Measurements from ENCODE around the gene ATF6. TPM values are rescaled to one million over a fixed set of nuclear protein-coding genes. Genes with fewer than 3 reads are reported as not detected.

The ATF6 gene
- total and polyA plus RNA-seq, 4 donors = 10.0 to 22.5 (median 13.4) TPM

DNA sequence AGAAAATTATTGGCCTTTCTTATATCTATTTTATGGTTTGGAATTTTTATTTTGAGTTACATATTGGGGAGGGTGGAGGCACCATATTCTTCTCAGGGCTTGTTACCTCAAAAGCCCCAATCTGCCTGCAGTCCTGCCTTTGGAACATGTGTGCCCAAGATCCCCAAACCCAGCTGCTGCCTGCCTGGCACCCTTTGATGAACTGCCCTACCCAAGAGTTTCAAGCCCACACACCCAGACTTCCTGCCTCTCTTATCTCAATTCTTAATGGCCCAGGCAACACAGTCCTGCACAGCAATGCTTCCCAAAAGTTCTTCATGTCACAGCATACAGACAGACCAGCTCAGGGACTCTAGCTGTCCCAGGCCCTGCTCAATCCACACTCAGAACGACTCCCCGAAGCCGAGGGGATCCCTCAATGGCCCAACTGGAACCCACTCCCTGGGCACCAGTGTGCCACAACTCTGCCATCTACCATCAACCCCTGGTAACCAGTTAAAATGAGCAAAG lies 238.4 kb downstream of the ATF6 start:
- Histone ChIP-seq H3K4me1 (ENCODE audit: control insufficient read depth in 4 of 4, insufficient read depth in 4 of 4, low read length in 3 of 4) (no peaks in the 10 kb centered on the region), H3K9ac (ENCODE audit: low read depth in 1 of 2, low read length in 2 of 2) (no peak overlapping the region)
- 83% methylated on average over 3 of the region's 3 CpGs for WGBS

GRCh38 chr1:162006081-162006480 lies 240.0 kb downstream of the ATF6 start:
- Histone ChIP-seq H3K4me1 (ENCODE audit: control insufficient read depth in 4 of 4, insufficient read depth in 4 of 4, low read length in 3 of 4) (no peaks in the 10 kb centered on the region), H3K36me3 (ENCODE audit: control insufficient read depth in 4 of 4, insufficient read depth in 3 of 4, low read depth in 1 of 4, low read length in 3 of 4) (no peaks in the 10 kb centered on the region), H3K27me3 (ENCODE audit: control insufficient read depth in 4 of 4, insufficient read depth in 4 of 4, low read length in 3 of 4) (no peaks in the 10 kb centered on the region), H3K9ac (ENCODE audit: low read depth in 1 of 2, low read length in 2 of 2) (no peak overlapping the region), H3K27ac (ENCODE audit: low read depth in 1 of 2, low read length in 2 of 2) (no peak overlapping the region), H3K4me3 (ENCODE audit: low read depth in 1 of 3, low read length in 3 of 3) (no peak overlapping the region), H3K9me3 (ENCODE audit: control insufficient read depth in 4 of 4, low read length in 3 of 4) (no peaks in the 10 kb centered on the region)
- no peak for DNase-seq (ENCODE audit: low spot score)
- TF ChIP-seq HNF4G (IDR thresholded peaks at IDR 0.05) (no peak), RAD21 (IDR thresholded peaks at IDR 0.05) (no peak), NR2F2 (IDR thresholded peaks at IDR 0.05) (no peak), FOXA2 (IDR thresholded peaks at IDR 0.05) (no peak)
- TF ChIP-seq, protein P1, sequence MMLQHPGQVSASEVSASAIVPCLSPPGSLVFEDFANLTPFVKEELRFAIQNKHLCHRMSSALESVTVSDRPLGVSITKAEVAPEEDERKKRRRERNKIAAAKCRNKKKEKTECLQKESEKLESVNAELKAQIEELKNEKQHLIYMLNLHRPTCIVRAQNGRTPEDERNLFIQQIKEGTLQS (IDR thresholded peaks at IDR 0.05) = no peak
- WGBS = 87% methylated on average over 6 of the region's 6 CpGs

More for the DNA sequence above, 238.4 kb downstream of the ATF6 start:
- no peaks in the 10 kb centered on the region for H3K27me3 ChIP-seq (ENCODE audit: control insufficient read depth in 4 of 4, insufficient read depth in 4 of 4, low read length in 3 of 4)
- no peak overlapping the region for H3K4me3 ChIP-seq (ENCODE audit: low read depth in 1 of 3, low read length in 3 of 3)
- no peaks in the 10 kb centered on the region for H3K9me3 ChIP-seq (ENCODE audit: control insufficient read depth in 4 of 4, low read length in 3 of 4)
- TF ChIP-seq FOXA2 (IDR thresholded peaks at IDR 0.05) (no peak), HNF4A (conservative IDR thresholded peaks at IDR 0.05) (no peak), EGR1 (IDR thresholded peaks at IDR 0.05; ENCODE audit: low read depth in 2 of 2) (no peak), FOXA1 (IDR thresholded peaks at IDR 0.05) (no peak), RXRA (IDR thresholded peaks at IDR 0.05) (no peak), GABPA (IDR thresholded peaks at IDR 0.05 in 1 of 2, conservative IDR thresholded peaks at IDR 0.05 in 1 of 2) (no peak), NR2F2 (IDR thresholded peaks at IDR 0.05) (no peak), TAF1 (conservative IDR thresholded peaks at IDR 0.05) (no peak), JUND (IDR thresholded peaks at IDR 0.05) (no peak)
- TF ChIP-seq, protein P2, sequence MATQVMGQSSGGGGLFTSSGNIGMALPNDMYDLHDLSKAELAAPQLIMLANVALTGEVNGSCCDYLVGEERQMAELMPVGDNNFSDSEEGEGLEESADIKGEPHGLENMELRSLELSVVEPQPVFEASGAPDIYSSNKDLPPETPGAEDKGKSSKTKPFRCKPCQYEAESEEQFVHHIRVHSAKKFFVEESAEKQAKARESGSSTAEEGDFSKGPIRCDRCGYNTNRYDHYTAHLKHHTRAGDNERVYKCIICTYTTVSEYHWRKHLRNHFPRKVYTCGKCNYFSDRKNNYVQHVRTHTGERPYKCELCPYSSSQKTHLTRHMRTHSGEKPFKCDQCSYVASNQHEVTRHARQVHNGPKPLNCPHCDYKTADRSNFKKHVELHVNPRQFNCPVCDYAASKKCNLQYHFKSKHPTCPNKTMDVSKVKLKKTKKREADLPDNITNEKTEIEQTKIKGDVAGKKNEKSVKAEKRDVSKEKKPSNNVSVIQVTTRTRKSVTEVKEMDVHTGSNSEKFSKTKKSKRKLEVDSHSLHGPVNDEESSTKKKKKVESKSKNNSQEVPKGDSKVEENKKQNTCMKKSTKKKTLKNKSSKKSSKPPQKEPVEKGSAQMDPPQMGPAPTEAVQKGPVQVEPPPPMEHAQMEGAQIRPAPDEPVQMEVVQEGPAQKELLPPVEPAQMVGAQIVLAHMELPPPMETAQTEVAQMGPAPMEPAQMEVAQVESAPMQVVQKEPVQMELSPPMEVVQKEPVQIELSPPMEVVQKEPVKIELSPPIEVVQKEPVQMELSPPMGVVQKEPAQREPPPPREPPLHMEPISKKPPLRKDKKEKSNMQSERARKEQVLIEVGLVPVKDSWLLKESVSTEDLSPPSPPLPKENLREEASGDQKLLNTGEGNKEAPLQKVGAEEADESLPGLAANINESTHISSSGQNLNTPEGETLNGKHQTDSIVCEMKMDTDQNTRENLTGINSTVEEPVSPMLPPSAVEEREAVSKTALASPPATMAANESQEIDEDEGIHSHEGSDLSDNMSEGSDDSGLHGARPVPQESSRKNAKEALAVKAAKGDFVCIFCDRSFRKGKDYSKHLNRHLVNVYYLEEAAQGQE (IDR thresholded peaks at IDR 0.05) = no peak
- TF ChIP-seq, protein P3, sequence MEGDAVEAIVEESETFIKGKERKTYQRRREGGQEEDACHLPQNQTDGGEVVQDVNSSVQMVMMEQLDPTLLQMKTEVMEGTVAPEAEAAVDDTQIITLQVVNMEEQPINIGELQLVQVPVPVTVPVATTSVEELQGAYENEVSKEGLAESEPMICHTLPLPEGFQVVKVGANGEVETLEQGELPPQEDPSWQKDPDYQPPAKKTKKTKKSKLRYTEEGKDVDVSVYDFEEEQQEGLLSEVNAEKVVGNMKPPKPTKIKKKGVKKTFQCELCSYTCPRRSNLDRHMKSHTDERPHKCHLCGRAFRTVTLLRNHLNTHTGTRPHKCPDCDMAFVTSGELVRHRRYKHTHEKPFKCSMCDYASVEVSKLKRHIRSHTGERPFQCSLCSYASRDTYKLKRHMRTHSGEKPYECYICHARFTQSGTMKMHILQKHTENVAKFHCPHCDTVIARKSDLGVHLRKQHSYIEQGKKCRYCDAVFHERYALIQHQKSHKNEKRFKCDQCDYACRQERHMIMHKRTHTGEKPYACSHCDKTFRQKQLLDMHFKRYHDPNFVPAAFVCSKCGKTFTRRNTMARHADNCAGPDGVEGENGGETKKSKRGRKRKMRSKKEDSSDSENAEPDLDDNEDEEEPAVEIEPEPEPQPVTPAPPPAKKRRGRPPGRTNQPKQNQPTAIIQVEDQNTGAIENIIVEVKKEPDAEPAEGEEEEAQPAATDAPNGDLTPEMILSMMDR (IDR thresholded peaks at IDR 0.05; ENCODE audit: low read depth, low read length, missing input control) = no peak
- TF ChIP-seq, protein P4, sequence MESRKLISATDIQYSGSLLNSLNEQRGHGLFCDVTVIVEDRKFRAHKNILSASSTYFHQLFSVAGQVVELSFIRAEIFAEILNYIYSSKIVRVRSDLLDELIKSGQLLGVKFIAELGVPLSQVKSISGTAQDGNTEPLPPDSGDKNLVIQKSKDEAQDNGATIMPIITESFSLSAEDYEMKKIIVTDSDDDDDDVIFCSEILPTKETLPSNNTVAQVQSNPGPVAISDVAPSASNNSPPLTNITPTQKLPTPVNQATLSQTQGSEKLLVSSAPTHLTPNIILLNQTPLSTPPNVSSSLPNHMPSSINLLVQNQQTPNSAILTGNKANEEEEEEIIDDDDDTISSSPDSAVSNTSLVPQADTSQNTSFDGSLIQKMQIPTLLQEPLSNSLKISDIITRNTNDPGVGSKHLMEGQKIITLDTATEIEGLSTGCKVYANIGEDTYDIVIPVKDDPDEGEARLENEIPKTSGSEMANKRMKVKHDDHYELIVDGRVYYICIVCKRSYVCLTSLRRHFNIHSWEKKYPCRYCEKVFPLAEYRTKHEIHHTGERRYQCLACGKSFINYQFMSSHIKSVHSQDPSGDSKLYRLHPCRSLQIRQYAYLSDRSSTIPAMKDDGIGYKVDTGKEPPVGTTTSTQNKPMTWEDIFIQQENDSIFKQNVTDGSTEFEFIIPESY (IDR thresholded peaks at IDR 0.05) = no peak
- TF ChIP-seq, protein P1 (IDR thresholded peaks at IDR 0.05) = no peak
- DNase-seq (ENCODE audit: low spot score) = no peak
- no peak overlapping the region for H3K27ac ChIP-seq (ENCODE audit: low read depth in 1 of 2, low read length in 2 of 2)
- H3K36me3 ChIP-seq (ENCODE audit: control insufficient read depth in 4 of 4, insufficient read depth in 3 of 4, low read depth in 1 of 4, low read length in 3 of 4) = no peaks in the 10 kb centered on the region

All from liver (tissue), 9 donors.